WTC11 (cell line): ENCODE measurements around the gene CFAP299. TPM values are rescaled to one million over a fixed set of nuclear protein-coding genes. Genes with fewer than 3 reads are reported as not detected.

Experiments
- ATAC-seq: fragments of 200-7000 bp; cut with Tn5 transposase; 2 replicates; pipeline ENCODE4 v1.10.0; 2021; ENCODE audit warnings: mild to moderate bottlenecking, moderate library complexity
- CTCF ChIA-PET: fragments of 300-600 bp; sonication (Branson Sonifier 250); formaldehyde crosslinking; loops from one replicate; lab custom pipeline; 2021; ENCODE audit warnings: antibody characterized with exemption; lab: Charles Lee
- POLR2A ChIA-PET: fragments of 350-600 bp; sonication (Branson Sonifier 250); formaldehyde crosslinking; loops from one replicate; lab custom pipeline; 2021; ENCODE audit warnings: antibody characterized with exemption; lab: Charles Lee
- DNase-seq: peaks from one replicate; pipeline ENCODE4 v3.0.0; 2021; ENCODE audit warnings: low spot score
- H3K27ac Mint-ChIP-seq: 2 replicates; pipeline ENCODE4 v1.8.0; 2021; ENCODE audit warnings: mixed read lengths
- H3K27me3 Mint-ChIP-seq: 2 replicates; pipeline ENCODE4 v1.8.0; 2021; ENCODE audit warnings: low read depth, mild to moderate bottlenecking, moderate library complexity, mixed read lengths
- H3K36me3 Mint-ChIP-seq: 2 replicates; pipeline ENCODE4 v1.8.0; 2021; ENCODE audit warnings: mixed read lengths
- H3K4me1 Mint-ChIP-seq: 2 replicates; pipeline ENCODE4 v1.8.0; 2022; ENCODE audit warnings: mixed read lengths
- H3K4me3 Mint-ChIP-seq: 2 replicates; pipeline ENCODE4 v1.8.0; 2021; ENCODE audit warnings: mild to moderate bottlenecking, moderate library complexity, mixed read lengths
- H3K9me3 Mint-ChIP-seq: 2 replicates; pipeline ENCODE4 v1.8.0; 2021; ENCODE audit warnings: mixed read lengths
- ELF4 ChIP-seq: sonication (generic); formaldehyde crosslinking; IDR thresholded peaks from 2 replicates; pipeline ENCODE4 v1.8.1; 2022; ENCODE audit warnings: low read depth, mild to moderate bottlenecking, moderate library complexity, missing genetic modification reagents
- FOXJ3 ChIP-seq: sonication (generic); formaldehyde crosslinking; IDR thresholded peaks from 2 replicates; pipeline ENCODE4 v1.9.0; 2021; ENCODE audit warnings: missing genetic modification reagents, mild to moderate bottlenecking, borderline replicate concordance
- GRHL2 ChIP-seq: fragments of 250-450 bp; sonication (Bioruptor Pico); IDR thresholded peaks from 2 replicates; pipeline ENCODE4 v1.8.0; 2022; ENCODE audit warnings: mild to moderate bottlenecking, moderate library complexity; ENCODE audit not compliant: insufficient replicate concordance, severe bottlenecking
- GTF2I ChIP-seq: fragments of 250-450 bp; sonication (Bioruptor Pico); conservative IDR thresholded peaks from 2 replicates; pipeline ENCODE4 v1.4.0; 2021; ENCODE audit warnings: mild to moderate bottlenecking
- NFE2L1 ChIP-seq: sonication (generic); formaldehyde crosslinking; IDR thresholded peaks from 2 replicates; pipeline ENCODE4 v1.8.1; 2023; ENCODE audit warnings: missing genetic modification reagents
- SMAD4 ChIP-seq: sonication (generic); formaldehyde crosslinking; IDR thresholded peaks from 2 replicates; pipeline ENCODE4 v1.8.0; 2022; ENCODE audit warnings: mild to moderate bottlenecking, missing genetic modification reagents
- SP1 ChIP-seq: sonication (generic); formaldehyde crosslinking; conservative IDR thresholded peaks from 2 replicates; pipeline ENCODE4 v1.8.1; 2022; ENCODE audit warnings: missing genetic modification reagents
- ZNF219 ChIP-seq: sonication (generic); formaldehyde crosslinking; IDR thresholded peaks from 2 replicates; pipeline ENCODE4 v1.8.0; 2023; ENCODE audit warnings: missing genetic modification reagents, mild to moderate bottlenecking, borderline replicate concordance
- total RNA-seq: library from RNA; stranded (reverse); gene quantifications from 3 replicates; pipeline ENCODE4 v1.2.3, GENCODE V29; 2021
- TF ChIP-seq, protein P1 (sequence below): sonication (generic); formaldehyde crosslinking; IDR thresholded peaks from 2 replicates; pipeline ENCODE4 v1.8.1; 2023; ENCODE audit warnings: mild to moderate bottlenecking, moderate library complexity, missing genetic modification reagents
- TF ChIP-seq, protein P2 (sequence below): fragments of 250-450 bp; sonication (Bioruptor Pico); conservative IDR thresholded peaks from 2 replicates; pipeline ENCODE4 v1.9.0; 2021; ENCODE audit warnings: mild to moderate bottlenecking
- TF ChIP-seq, protein P3 (sequence below): sonication (generic); formaldehyde crosslinking; IDR thresholded peaks from 2 replicates; pipeline ENCODE4 v1.8.1; 2022; ENCODE audit warnings: low read depth, mild to moderate bottlenecking, moderate library complexity, missing genetic modification reagents, borderline replicate concordance
- TF ChIP-seq, protein P4 (sequence below): sonication (generic); formaldehyde crosslinking; IDR thresholded peaks from 2 replicates; pipeline ENCODE4 v1.8.0; 2022; ENCODE audit warnings: mild to moderate bottlenecking, missing genetic modification reagents
- TF ChIP-seq, protein P5 (sequence below): fragments of 250-450 bp; sonication (Bioruptor Pico); IDR thresholded peaks from 2 replicates; pipeline ENCODE4 v2.1.2; 2022; ENCODE audit warnings: mild to moderate bottlenecking, moderate library complexity
- TF ChIP-seq, protein P6 (sequence below): sonication (generic); formaldehyde crosslinking; IDR thresholded peaks from 2 replicates; pipeline ENCODE4 v1.8.0; 2022; ENCODE audit warnings: mild to moderate bottlenecking, missing genetic modification reagents
- TF ChIP-seq, protein P7 (sequence below): sonication (generic); formaldehyde crosslinking; IDR thresholded peaks from 2 replicates; pipeline ENCODE4 v1.8.0; 2023; ENCODE audit warnings: mild to moderate bottlenecking, missing genetic modification reagents
- TF ChIP-seq, protein P8 (sequence below): sonication (generic); formaldehyde crosslinking; conservative IDR thresholded peaks from 2 replicates; pipeline ENCODE4 v1.8.1; 2022; ENCODE audit warnings: mild to moderate bottlenecking, missing genetic modification reagents

The CFAP299 gene
- total RNA-seq, 1 experiment from 2014 or later: not detected

DNA sequence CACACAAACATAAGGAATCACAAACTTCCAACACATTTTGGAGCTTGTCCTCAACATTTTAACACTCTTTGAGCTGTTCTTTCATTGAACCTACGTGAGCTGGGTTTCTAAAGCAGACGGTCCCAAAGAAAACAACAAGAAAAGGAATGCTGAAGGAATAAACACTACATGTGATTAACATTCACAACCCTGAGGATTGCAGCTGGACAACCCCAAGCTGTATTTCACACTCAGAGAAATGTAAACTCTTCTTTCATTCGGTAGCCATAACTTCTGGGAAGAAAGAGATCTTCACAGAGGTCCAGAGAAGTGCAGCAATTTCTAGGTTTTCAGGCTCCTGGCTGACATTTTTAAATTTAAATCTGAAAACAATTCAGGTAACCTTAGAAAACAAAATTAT is 130.2 kb downstream of the CFAP299 start:
- TF ChIP-seq, protein P1, sequence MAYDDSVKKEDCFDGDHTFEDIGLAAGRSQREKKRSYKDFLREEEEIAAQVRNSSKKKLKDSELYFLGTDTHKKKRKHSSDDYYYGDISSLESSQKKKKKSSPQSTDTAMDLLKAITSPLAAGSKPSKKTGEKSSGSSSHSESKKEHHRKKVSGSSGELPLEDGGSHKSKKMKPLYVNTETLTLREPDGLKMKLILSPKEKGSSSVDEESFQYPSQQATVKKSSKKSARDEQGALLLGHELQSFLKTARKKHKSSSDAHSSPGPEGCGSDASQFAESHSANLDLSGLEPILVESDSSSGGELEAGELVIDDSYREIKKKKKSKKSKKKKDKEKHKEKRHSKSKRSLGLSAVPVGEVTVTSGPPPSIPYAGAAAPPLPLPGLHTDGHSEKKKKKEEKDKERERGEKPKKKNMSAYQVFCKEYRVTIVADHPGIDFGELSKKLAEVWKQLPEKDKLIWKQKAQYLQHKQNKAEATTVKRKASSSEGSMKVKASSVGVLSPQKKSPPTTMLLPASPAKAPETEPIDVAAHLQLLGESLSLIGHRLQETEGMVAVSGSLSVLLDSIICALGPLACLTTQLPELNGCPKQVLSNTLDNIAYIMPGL (CRISPR knock-in tag): no peak
- TF ChIP-seq, protein P2, sequence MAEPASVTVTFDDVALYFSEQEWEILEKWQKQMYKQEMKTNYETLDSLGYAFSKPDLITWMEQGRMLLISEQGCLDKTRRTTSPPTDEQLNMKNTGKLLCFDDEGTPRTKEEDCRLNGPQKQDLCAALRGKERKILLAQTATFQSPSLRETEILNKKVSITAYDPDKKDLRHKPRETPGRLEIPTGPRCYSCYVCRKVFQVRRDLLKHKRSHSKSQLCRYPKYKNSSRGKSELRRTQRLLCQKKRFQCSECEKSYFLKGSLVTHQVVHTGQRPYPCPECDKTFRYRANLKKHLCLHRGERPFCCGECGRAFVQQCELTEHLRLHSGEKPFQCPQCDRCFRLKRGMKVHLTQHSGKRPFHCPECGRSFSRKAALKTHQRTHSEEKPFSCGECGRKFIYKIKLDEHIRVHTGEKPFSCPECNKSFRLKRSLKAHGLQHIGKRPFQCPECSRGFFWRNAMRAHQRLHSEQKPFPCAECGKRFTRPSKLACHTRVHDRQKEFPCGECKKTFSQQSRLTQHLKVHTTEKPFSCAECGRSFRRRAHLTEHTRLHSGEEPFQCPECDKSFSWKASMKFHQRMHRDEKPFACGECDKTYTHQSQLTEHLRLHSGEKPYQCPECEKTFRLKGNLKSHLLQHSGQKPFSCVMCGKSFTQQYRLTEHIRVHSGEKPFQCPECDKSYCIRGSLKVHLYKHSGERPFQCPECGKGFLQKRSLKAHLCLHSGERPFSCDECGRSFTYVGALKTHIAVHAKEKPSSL (CRISPR knock-in tag): no peak
- TF ChIP-seq, protein P3, sequence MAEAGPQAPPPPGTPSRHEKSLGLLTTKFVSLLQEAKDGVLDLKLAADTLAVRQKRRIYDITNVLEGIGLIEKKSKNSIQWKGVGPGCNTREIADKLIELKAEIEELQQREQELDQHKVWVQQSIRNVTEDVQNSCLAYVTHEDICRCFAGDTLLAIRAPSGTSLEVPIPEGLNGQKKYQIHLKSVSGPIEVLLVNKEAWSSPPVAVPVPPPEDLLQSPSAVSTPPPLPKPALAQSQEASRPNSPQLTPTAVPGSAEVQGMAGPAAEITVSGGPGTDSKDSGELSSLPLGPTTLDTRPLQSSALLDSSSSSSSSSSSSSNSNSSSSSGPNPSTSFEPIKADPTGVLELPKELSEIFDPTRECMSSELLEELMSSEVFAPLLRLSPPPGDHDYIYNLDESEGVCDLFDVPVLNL (CRISPR knock-in tag): no peak
- ChIA-PET CTCF (no interaction called here), POLR2A (interaction anchor here (0.6 kb wide), 1 partner anchor 759 kb away, joined by 4 read pairs; no protein-coding TSS in a partner anchor)
- Mint-ChIP-seq H3K27me3 (no peaks in the 10 kb centered on the region), H3K27ac (no peak overlapping the region), H3K4me1 (peaks cover 43% of the 10 kb centered on the region), H3K36me3 (no peaks in the 10 kb centered on the region), H3K9me3 (peaks cover 19% of the 10 kb centered on the region), H3K4me3 (no peak overlapping the region)
- ATAC-seq (no peak), DNase-seq (no peak)

DNA sequence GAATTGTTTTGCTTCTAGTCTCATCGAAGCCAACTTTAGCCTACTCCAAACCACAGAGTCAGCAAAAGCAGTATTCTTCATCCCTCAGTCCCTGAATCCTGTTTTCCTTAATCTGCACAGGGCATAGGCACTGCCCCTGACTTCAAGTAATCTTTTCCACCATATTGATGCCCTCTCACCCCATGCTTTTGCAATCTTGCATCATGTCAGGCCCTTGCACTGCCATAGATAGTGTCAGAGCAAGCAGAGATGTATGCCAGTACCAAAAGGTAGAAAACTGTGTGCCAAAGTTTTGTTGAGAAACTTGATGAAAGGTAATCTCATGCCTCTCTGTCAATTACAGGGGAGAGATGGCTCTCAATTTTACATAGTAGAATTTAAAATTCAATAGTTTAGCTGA is 131.1 kb downstream of the CFAP299 start:
- H3K27ac Mint-ChIP-seq: no peak overlapping the region
- CTCF ChIA-PET: no interaction called here
- ATAC-seq (no peak), DNase-seq (no peak)
- peaks cover 19% of the 10 kb centered on the region for H3K9me3 Mint-ChIP-seq
- POLR2A ChIA-PET: no interaction called here
- TF ChIP-seq FOXJ3 (CRISPR knock-in tag): no peak
- TF ChIP-seq, protein P4, sequence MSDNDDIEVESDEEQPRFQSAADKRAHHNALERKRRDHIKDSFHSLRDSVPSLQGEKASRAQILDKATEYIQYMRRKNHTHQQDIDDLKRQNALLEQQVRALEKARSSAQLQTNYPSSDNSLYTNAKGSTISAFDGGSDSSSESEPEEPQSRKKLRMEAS (CRISPR knock-in tag): no peak
- TF ChIP-seq ELF4 (CRISPR knock-in tag): no peak
- no peak for TF ChIP-seq GTF2I (CRISPR knock-in tag)
- TF ChIP-seq, protein P5, sequence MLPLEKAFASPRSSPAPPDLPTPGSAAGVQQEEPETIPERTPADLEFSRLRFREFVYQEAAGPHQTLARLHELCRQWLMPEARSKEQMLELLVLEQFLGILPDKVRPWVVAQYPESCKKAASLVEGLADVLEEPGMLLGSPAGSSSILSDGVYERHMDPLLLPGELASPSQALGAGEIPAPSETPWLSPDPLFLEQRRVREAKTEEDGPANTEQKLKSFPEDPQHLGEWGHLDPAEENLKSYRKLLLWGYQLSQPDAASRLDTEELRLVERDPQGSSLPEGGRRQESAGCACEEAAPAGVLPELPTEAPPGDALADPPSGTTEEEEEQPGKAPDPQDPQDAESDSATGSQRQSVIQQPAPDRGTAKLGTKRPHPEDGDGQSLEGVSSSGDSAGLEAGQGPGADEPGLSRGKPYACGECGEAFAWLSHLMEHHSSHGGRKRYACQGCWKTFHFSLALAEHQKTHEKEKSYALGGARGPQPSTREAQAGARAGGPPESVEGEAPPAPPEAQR (CRISPR knock-in tag): no peak
- TF ChIP-seq ZNF219 (CRISPR knock-in tag): no peak
- TF ChIP-seq, protein P3 (CRISPR knock-in tag): no peak
- TF ChIP-seq GRHL2: no peak
- TF ChIP-seq SMAD4 (CRISPR knock-in tag): no peak
- TF ChIP-seq, protein P6, sequence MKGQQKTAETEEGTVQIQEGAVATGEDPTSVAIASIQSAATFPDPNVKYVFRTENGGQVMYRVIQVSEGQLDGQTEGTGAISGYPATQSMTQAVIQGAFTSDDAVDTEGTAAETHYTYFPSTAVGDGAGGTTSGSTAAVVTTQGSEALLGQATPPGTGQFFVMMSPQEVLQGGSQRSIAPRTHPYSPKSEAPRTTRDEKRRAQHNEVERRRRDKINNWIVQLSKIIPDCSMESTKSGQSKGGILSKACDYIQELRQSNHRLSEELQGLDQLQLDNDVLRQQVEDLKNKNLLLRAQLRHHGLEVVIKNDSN (CRISPR knock-in tag): no peak
- TF ChIP-seq SP1 (CRISPR knock-in tag): no peak
- TF ChIP-seq, protein P7, sequence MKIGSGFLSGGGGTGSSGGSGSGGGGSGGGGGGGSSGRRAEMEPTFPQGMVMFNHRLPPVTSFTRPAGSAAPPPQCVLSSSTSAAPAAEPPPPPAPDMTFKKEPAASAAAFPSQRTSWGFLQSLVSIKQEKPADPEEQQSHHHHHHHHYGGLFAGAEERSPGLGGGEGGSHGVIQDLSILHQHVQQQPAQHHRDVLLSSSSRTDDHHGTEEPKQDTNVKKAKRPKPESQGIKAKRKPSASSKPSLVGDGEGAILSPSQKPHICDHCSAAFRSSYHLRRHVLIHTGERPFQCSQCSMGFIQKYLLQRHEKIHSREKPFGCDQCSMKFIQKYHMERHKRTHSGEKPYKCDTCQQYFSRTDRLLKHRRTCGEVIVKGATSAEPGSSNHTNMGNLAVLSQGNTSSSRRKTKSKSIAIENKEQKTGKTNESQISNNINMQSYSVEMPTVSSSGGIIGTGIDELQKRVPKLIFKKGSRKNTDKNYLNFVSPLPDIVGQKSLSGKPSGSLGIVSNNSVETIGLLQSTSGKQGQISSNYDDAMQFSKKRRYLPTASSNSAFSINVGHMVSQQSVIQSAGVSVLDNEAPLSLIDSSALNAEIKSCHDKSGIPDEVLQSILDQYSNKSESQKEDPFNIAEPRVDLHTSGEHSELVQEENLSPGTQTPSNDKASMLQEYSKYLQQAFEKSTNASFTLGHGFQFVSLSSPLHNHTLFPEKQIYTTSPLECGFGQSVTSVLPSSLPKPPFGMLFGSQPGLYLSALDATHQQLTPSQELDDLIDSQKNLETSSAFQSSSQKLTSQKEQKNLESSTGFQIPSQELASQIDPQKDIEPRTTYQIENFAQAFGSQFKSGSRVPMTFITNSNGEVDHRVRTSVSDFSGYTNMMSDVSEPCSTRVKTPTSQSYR (CRISPR knock-in tag): no peak
- TF ChIP-seq, protein P8, sequence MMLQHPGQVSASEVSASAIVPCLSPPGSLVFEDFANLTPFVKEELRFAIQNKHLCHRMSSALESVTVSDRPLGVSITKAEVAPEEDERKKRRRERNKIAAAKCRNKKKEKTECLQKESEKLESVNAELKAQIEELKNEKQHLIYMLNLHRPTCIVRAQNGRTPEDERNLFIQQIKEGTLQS (CRISPR knock-in tag): no peak
- no peak for TF ChIP-seq NFE2L1
- H3K36me3 Mint-ChIP-seq: no peaks in the 10 kb centered on the region
- no peak overlapping the region for H3K4me3 Mint-ChIP-seq
- H3K4me1 Mint-ChIP-seq: peaks cover 42% of the 10 kb centered on the region
- H3K27me3 Mint-ChIP-seq: no peaks in the 10 kb centered on the region
